Raji (cell line): ENCODE data around the gene TMEM178B.

ENCODE experiments used
- POLR2A ChIP-seq: IDR thresholded peaks from 2 replicates; pipeline ENCODE4 v1.6.1; 2011; ENCODE audit warnings: low read depth, low read length, control low read depth; ENCODE audit not compliant: insufficient read depth

TMEM178B gene

DNA sequence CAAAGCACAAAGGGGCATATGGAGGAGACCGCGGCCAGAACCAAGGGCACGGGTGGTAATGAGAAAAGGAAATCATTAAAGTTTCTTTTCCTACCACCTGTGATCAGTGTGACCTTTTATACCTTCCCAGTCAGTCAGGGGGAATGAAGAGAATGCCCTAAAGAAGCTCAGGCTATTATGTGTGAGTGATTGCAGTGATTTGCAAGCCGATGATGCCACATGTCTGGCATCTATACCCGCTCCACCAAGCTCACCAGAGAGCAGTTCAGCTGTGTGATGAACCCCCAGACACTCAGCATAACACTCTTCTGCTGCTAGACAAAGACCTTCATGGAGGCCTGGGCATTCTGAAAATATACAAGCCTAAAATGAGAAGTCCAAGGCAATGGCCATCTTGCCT is 371.1 kb downstream of the TMEM178B start:
- TF ChIP-seq POLR2A = no peak

DNA sequence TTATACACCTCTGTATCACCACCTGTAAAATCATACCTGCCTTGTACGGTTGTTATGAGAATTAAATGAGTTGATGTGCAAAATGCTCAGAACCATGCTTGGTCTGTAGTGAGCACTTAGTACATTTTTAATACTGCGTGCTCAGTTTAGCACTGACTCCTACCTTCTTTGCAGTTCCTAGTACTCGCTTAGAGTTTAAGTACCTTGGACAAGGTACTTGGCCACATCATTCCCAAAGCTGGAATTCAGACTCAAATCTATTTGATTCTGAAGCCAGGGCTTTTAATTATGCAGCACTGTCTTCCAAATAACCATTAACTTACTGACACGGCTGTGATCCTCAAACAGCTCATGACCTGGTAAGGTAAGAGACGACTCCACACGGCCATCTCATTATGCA is 377.4 kb downstream of the TMEM178B start:
- no peak for TF ChIP-seq POLR2A

DNA sequence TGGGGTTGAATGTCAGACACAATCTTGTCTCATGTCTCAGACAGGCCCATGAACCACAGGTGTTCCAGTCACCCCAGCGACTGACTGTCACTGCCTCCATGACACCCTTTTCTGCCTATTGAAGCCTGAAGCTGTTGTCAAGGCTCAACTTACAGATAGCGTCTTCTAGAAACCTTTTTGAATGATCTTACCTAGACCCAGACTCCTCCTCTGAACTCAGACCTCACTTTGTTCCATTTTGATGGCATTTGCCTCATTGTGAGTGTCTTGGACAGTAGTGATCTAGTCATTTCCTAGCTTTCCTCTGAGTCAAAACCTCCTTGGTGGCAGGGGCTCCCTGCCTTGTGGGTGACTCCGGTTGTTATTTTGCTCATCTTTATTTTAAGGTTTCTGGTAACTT is 379.0 kb downstream of the TMEM178B start:
- no peak for TF ChIP-seq POLR2A

DNA sequence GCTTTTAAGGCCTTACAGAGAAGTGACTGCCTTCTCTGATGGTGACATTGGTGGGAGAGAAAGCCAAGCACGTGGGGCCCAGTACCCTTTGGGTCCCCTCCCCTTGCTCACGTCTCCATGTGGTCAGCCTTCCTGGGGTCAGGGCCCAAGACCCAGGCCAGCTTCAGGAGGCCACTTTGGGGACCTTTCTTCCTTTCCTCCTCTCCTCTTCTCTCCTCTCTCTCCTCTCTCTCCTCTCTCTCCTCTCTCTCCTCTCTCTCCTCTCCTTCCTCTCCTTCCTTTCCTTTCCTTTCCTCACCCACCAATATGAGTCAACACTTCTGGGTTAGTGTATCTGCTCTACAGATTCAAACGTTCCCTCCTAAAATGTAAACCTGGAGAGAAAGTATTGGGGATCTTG is 380.5 kb downstream of the TMEM178B start:
- no peak for TF ChIP-seq POLR2A

DNA sequence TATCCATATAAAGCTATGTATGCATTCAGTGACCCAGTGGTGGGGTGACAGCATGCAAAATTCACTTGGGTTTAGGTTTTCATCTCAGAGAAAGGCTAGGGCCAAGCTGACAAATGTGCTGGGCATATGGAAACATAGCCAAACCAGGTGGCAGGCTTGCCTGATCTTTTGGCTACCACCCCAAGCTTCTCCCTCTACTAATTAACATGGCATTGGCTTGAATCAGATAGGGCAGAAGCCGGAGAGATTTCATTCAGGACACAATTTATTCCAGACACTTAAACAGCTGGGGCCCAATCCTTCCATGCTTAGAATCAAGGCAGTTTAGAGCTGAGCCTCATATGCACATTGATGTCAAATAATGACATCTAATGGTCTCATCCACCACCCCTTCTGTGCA is 381.9 kb downstream of the TMEM178B start:
- no peak for TF ChIP-seq POLR2A

DNA sequence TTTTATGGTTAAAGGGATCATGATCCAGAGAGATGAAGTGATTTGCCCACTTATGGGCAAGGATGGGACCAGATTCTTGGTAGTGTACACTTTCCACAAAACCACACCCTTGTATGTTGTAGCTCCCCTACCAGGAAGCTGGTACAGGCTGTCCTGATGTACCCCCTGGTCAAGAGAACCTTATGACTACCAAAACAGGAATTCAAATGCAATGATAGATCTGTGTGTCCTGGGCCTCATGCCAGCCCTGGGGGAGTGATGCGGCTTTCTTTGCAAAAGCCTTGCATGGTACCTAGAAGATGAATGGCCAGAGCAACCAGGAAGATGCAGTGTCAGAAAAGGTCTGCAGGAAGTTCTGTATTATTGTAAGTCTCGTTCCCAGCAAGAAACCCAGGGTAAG is 382.4 kb downstream of the TMEM178B start:
- TF ChIP-seq POLR2A = no peak

DNA sequence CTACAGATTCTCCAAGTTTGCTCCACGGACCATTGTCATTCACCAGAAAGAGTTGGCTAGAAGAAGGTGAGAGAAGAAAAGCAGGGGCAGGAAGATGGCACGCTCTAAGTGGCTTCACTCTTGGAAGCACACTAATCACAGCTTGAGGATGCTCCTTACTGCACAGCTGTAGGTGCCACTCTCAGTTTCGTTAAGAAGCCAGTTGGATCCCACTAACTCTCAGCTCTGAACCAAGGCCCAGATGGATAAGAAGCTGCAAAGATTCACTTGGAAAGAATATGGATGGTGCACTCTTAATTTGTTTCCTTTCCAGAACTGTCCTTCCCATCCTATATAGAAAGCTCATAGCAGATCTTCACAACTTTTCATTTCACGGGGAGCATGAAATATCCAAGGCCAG is 382.8 kb downstream of the TMEM178B start:
- TF ChIP-seq POLR2A = no peak

DNA sequence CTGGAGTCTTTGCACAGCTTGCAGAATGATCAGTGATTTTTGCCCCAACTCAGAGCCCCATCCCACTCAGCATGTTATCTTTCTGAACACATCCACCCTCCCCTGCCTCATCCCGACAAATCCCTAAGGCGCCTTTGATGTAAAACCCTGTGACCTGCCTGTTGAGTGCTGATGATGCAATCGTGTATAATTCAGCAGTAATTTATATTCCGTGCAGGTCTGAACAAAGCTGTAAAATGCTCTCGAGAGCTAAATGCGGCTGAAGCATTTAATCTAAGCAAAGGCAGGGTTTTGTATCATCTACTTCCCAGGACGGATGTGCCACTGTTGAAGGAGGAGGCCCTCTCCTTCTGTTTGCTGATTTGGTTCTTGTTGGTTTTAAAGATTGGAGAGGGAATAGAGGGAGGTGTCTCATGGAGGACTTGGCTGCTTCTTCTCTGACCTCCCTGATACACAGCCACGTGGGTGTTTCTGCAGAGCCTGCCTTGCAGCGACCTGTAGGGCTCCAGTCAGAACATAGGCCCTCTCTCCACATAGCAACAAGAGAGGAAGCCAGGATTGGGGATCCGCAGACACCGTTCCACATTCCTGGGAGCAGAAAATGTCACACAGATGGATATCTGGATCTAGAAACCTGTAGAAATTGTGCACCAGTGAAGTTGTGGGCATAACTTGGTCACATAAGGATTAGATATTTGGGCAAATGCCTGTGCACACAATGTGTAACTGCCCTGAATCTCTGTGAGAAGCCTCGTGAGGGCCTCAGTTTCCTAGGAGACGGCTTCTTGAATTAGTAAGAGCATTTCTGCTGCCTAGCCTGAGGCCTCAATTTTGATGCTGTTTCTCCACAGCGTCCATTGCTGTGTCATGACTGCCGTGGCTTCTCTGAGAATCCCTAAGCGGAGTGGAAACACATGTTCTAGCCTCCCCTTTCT is 387.2 kb downstream of the TMEM178B start:
- no peak for TF ChIP-seq POLR2A

DNA sequence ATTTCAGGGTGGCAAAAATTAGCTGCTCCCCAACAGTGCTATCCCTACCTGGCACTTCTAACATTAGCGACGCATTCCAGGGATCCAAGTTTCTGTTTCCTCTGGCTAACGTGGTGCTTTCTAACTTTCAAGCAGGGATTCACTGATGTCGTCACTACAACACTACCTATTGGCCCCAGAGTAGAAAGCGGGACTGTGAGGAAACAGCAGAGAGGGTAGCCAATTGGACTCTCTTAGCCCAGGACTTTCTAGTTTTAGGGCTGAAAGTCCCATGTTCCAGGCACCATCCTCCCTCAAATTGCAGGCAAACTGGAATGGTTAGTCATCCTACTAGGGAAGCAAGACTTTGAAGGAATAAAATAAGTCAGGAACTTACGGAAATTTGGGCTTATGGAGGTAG is 388.1 kb downstream of the TMEM178B start:
- TF ChIP-seq POLR2A = no peak

DNA sequence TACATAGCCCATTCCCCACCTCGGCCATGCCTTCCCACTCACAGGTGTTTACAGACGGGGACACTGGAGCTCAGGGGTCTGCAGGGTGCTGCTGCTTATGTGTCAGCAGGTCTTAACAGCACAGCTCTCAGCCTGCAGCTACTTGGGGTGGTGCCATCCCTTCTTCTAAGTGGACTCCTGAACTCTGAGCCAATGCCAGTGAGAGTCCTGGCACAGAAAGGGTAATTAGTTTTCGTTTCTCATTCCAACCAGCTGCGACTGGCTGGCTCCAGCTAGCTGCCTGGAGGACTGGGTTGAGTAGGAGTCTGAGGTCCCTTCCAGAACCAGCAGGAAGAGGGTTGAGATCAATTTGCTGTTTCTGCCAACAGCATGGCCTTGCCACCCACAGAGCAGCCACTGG is 389.1 kb downstream of the TMEM178B start:
- no peak for TF ChIP-seq POLR2A

DNA sequence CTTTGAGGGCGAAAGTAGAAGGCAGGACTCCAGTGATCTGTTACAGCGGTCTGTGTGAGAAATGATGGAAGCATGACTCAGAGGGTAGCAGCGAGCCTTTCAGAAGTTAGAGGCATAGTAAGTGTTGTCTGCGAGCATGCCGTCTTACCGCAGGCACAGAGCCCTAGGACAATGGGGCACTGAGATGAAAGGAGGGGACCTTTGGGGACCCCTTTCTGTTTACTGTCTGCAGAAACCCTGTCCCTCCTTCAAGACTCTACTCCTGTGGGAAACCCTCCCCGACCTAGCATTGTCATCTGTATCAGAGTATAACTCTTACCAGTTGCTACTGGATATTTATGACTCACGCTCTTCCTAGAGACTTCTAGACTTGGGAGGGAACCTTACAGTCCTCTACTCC is 390.1 kb downstream of the TMEM178B start:
- TF ChIP-seq POLR2A = no peak

DNA sequence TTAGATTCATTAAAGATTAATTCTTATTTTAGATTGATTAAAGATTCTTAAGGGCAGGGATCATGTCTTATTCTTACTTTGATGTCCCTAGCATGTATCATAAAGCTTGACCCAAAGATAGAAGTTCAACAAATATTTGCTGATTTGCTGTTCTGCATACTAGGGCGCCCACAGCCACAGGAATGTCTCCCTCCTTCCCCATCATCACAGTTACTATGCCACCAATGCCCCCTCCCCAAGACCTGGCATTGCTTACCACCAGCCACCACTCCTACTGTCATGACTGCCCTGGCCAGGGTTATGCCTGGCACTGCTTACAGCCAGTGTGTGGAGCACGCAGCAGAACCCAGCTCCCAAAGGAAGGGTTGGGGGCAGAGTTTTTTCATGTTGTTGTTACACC is 390.7 kb downstream of the TMEM178B start:
- TF ChIP-seq POLR2A = no peak

DNA sequence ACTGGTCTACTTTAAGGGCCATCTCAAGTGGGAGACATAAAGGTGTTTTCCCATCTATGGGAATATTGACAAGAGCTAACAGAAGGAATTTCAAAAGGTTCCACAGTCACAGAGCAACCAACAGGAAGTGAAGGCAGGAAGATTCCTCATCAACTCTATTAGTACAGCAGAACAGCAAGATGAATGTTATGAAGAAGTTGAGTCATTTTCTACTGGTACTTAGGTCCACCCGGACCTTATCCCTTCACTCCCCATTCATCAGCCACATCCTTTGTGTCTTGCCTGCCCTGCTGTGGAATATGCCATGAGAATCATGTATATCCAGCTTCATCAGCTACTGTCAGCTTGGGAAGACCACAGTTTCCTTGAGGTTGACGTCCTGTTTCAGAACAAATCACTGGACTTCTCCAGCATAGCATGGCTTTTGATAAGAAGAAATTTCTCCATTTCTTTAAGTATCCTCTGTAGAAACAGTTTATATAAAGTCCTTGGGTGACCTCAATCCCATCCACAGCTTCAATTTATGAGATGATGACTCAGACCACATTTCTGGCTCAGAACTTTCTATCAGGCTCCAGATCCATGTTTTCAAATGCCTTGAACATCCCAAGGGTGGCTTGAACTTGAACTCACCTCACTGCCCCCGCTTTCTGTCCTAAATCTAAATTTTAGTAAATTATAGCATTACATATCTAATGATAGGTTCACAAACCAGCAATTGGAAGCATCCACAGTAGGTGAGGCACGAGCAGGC is 392.5 kb downstream of the TMEM178B start:
- TF ChIP-seq POLR2A = no peak

DNA sequence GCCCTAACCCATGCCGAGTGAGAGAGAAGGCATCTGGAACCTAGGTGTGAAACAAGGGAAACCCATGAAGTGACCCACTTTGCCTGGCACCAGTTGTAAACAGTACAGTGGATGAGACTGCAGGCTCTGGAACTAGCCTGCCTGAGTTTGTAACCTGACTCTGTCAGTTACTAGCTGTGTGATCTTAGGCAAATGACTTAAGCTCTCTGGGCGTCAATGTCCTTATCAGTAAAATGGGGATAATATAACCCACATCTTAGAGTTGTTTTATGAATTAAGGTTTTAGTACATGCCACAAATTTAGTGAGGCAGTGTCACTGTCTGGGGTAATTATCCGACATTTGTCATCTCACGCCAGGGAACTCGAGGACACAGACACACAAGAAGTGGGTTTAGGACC is 394.5 kb downstream of the TMEM178B start:
- TF ChIP-seq POLR2A = no peak

DNA sequence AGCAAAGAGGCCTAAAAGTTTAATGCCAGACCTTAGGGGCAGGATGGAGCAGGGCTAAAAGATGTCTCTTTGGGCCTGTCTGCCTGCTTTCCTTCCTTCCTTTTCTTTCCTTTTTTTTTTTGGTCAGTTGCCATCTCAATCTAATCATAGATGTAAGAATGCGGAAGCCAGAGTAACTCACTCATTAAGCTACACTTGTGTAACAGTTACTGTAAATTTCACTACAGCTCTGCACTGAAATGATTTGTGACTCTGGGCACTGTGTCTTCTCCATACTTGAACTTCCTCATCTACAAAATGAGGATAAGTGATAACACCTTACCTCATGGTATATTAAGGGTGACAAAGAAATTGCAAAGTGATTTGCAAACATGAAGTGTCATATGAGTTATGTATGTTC is 401.8 kb downstream of the TMEM178B start:
- TF ChIP-seq POLR2A = no peak

DNA sequence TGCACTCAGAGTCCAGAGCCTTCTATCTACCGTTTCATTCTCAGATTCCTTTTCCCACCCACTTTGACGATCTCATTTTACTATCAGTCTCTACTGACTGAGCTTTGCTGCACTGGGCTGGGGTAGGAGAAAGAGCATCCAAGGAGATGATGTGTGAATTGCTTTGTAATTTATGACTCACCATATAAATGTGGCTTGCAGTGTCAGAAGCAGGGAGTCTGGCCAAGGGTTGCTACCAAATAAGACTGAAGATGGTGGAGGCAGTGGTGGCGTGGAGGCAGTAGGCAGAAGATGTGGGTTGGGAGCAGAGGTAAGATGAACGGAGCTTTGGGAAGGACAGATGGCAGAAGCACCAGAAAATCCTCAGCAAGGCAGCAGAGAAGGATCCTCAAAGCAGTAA is 404.0 kb downstream of the TMEM178B start:
- no peak for TF ChIP-seq POLR2A
